Sciatic nerve (tissue), 2 donors: ENCODE results near the gene HOMER3. TPM values are rescaled to one million over a fixed set of nuclear protein-coding genes. Genes with fewer than 3 reads are reported as not detected.
A peak's percentile ranks its signal among the peaks of the same experiment; 100 is the strongest.
"Not testable (repeated sequence)": the region's sequence is repeated elsewhere in the genome, so short reads cannot be mapped to it uniquely, and the experiment has no call there.

Experiments used
- ATAC-seq: fragments of 200-7000 bp; cut with Tn5 transposase; one replicate; pipeline ENCODE4 v1.9.1; 2020; ENCODE audit warnings: mild to moderate bottlenecking, moderate library complexity
- DNase-seq: peaks from one replicate; pipeline ENCODE4 v3.0.0-alpha.2; 2020; ENCODE audit warnings: low spot score
- intact Hi-C: fragments of 100-400 bp; cut with DNase I; formaldehyde crosslinking; loops from one replicate; pipeline ENCODE4 v1.14.2; 2022
- total RNA-seq: library from RNA; stranded (reverse); fragmentation: NEBNext Ultra II Directional; extraction: Animal tissue kit (Norgen Biotek cat#: 25700); gene quantifications from one replicate; pipeline ENCODE4 v1.2.1, GENCODE V29; 2021
- donor health status: DM: no; HTN: no; CAD: no.
- donor health status: DM: no; HTN: no; CAD: no.

The HOMER3 gene
- total RNA-seq, 1 donor from 2014 or later = 23.1 TPM

DNA sequence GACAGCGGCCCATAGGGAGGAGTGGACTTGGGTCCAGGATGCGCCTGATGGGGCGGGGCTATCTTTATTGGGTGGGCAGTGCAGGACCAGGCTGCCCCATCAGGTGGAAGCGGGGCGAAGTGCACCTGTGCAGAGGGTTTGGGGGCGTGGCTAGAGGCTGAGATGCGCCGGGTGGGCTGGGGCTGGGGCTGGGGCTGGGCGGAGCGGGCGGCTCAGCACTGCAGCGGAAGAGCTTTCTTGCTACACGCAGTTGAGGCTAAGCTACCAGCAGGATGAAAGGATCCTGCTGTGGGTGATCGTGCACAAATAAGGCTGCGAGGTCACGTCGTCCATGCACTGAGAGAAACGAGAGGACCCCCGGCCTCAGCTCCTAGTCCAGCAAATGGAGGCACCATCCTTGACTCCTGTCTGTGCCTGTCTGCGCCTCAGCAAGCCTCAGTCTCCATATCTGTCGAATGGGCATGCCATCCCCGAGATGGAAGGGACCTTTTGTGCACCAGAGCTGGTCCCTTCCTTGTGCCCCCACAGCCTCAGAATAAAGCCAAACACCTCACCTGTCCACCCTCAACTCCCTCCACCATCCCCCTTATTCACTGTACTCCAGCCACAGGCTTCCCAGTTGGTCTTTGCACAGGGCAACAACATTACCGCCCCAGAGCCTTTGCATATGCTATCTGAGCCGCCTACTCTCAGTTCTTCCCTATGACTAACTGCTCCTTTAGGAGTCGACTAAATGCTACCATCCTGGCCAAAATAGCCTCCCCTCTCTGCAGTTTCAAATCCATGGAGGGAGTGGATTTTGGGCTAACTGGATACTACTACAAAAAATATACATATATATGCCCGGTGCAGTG is 21.0 kb upstream of the HOMER3 start:
- DNase-seq = no peak
- ATAC-seq = no peak
- intact Hi-C loops = no loop called here

DNA sequence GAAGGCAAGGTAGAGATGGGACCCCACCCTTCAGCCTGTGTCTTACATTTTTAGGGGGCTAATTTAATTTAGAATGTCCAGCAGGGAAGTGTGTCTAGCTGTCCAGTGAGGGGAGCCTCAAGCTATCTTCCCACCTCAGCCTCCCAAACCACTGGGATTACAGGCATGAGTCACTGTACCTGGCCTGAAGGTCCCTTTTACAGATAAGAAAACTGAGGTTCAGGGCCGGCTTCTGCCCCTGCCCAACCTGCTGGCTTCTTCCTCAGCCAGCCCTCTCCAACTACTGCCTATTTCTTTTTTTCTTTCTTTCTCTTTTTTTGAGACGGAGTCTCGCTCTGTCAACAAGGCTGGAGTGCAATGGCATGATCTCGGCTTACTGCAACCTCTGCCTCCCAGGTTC is 19.4 kb upstream of the HOMER3 start:
- intact Hi-C loops = no loop called here
- ATAC-seq (no peak), DNase-seq (no peak)

DNA sequence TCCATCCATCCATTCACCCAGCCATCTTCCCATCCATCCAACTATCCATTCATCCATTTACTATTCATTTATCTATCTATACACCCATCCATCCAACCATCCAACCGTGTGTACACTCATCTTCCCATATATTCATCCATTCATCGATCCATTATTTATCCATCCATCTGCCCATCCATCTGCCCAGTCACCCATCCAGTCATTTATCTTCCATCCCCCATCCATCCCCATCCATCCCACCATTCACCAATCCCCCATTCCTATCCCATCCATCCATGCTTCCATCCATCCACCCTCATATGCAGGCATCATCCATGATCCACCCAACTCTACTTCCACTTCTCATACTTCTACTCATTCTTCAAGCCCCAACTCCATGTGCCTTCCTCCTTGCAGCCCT is 14.0 kb upstream of the HOMER3 start:
- DNase-seq (no peak), ATAC-seq (no peak)
- intact Hi-C loops = no loop called here

DNA sequence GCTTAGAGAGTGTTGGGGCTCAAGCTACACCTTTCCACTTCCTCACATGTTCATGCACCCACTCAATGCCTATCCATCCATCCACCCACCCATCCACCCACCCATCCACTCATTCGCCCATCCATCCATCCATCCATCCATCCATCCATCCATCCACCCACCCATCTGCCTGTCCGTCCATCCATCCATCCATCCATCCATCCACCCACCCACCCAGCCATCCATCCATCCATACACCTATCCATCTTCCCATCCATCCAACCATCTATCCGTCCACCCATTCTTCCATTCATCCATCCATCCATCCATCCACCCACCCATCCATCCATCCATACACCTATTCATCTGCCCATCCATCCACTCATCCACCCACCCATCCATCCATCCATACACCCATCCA is 13.1 kb upstream of the HOMER3 start:
- no peak for ATAC-seq
- no peak for DNase-seq
- intact Hi-C loops = no loop called here

DNA sequence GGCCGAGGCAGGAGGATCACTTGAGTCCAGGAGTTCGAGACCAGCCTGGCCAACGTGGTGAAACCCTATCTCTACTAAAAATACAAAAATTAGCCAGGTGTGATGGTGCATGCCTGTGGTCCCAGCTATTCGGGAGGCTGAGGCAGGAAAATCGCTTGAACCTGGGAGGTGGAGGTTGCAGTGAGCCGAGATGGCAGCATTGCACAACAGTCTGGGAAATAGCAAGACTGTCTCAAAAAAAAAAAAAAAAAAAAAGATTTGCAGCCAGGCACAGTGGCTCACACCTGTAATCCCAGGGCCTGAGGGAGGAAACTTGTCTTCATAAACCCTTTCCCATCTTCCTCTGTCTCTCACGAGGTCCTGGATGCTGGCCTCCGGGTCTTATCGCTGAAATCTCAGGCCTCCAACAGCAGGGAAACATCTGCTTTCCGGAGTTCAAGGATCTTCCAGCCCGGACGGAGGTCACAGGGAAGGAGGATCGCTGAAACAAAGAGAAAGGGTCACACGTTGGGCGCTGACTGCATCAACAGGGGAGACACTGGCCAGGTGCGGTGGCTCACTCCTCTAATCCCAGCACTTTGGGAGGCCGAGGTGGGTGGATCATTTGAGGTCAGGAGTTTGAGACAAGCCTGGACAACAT is 11.5 kb upstream of the HOMER3 start:
- DNase-seq, intact Hi-C loops, ATAC-seq: not testable (repeated sequence)

DNA sequence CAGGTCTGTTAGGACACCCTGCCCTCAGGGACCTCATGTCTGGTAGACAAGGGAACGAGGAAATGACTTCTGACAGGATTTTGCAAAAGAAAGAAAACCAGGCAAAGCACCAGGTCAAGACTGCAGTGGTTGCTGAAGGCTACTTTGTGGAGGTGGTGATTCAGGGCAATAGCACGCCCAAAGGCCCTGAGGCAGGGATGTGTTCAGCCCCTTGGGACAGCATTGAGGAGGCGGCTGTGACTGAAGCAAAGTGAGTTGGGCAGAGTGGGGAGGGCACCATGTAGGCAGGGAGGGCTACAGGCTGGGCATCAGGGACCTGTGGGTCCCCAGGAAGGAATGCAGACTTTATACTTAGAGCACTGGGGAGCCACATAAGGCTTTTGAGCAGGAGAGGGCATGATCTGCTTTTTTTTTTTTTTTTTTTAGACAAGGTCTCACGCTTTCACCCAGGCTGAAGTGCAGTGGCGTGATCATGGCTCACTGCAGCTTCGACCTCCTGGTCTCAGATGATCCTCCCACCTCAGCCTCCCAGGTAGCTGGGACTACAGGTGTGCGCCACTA is 10.8 kb upstream of the HOMER3 start:
- intact Hi-C loops = no loop called here
- DNase-seq (no peak), ATAC-seq (no peak)

DNA sequence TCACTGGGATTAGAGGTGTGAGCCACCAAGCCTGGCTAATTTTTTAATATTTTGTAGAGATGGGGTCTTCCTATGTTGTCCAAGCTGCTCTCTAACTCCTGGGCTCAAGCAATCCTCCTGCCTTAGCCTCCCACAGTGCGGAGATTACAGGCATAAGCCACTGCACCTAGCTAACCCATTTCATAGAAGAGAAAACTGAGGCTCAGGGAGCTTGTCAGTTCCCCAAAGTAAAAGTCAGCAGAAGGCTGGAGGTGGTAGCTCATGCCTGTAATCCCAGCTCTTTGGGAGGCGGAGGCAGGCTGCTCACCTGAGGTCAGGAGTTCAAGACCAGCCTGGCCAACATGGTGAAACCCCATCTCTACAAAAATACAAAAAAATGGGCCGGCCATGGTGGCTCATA is 8.8 kb upstream of the HOMER3 start:
- intact Hi-C loops = no loop called here
- no peak for ATAC-seq
- no peak for DNase-seq

DNA sequence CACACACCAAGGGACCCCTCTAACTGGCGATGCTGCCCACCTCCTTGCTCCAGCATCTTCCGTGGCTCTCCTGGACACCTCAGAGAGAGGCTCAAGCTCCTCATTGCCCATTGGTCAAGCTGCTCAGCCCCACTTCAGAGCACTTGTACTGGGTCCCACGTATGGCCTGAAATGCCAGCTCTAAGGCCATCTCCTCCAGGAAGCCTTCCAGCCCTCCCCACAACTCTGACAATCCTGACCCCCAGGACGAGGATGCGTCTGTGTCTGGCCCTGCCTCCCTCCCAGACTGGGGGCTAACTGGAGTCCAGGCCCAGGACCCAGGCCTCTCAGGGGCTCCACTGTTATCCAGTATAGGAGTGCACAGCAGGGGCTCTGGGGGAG is 7.9 kb upstream of the HOMER3 start:
- DNase-seq = no peak
- intact Hi-C loops = no loop called here
- ATAC-seq = no peak

DNA sequence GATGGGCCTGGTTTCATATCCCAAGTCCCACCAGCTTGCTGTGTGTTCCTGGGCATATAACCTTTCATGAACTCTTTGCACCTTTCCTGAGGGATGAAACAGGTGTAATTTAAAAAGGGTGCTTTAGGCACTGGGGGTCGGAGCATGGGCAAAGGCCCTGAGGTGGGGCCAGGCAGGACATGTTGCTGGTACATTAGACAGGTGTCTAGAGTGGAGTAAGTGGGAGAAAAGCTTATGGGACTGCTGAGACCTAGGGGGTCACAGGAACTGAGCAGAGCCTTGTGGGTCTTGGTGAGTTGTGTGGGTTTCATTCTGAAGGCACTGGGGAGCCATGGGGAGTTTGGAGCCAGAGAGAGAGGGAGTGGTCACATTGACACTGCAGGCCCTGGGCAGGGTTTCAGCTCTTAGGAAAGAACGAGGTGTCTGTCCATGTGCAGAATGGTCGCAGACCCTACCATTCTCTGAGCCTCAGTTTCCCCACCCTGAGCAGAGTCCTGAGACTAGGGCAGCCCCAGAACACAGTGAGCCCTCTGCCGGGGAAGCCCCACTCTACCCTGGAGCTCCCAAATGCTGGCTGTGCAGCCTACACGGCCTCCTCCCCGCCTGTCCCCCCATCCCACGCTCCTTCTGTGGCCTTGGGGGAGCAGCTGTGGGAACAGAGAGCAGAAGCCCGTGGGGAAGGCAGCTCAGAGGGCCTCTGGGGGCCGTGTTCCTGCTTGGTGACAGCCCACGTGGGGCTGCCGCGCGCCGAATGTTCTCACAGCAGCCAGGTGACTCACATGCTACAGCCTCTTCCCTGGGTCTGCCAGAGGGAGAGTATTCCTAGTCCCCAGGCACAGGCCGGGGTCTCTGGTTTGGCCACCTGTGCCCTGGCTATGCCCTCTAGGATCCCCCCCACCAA is 7.3 kb upstream of the HOMER3 start:
- intact Hi-C loops = no loop called here
- no peak for DNase-seq
- no peak for ATAC-seq

DNA sequence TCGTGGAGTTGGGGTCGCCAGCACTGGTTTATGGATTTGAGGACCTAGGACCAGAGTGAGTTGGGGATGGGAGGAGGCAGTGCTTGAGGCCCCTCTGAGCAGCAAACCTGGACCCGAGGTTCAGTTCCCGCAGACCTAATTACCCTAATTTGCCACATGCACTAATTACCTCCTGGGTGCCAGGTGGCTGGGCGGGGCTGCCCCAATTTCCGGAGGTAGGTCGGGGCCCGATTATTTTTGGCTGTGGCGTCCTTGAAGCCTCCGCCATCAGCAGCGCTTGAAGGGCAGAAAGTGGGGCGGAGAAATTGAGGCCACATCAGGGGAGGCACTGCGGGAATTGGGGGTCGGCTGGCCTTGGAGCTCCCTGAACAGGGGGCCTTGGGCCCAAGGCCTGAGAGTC is 5.9 kb upstream of the HOMER3 start:
- no peak for ATAC-seq
- no peak for DNase-seq
- intact Hi-C loops = no loop called here

DNA sequence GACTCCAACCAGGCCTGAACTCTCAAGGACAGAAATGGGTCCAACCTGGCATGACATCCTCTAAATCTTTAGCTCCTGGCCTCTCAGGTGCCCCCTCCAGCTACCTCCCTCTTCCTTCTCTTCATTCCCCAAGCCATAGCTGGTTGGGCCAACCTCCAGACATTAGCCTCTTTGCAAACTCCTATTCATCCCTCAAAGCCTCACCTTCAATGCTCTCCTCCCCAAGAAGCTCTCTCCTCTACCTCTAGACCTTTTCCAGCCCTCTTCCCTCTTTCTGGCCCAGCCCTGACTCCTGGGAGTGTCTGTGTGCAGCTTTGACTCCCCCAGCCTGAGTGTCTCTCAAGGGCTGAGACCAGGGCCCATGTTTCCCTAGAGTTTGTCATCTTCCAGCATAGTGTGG is 5.3 kb upstream of the HOMER3 start:
- intact Hi-C loops = no loop called here
- no peak for DNase-seq

DNA sequence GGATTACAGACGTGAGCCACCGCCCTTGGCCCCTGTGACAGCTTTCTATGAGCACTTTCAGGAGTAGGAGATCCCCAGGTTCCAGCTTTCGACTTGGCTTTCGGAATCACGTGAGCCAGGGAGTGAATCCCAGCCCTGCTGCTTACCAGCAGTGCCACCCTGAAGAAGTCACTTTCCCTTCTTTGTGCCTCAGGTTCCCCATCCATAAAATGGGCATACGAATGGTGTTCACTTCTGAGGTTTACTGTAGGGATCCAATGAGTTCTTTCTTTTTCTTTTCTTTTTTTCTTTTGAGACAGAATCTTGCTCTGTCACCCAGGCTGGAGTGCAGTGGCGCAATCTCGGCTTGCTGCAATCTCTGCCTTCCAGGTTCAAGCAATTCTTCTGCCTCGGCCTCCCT is 4.3 kb upstream of the HOMER3 start:
- DNase-seq = no peak
- no peak for ATAC-seq
- intact Hi-C loops = no loop called here

More for the DNA sequence above, 5.3 kb upstream of the HOMER3 start:
- ATAC-seq = no peak

DNA sequence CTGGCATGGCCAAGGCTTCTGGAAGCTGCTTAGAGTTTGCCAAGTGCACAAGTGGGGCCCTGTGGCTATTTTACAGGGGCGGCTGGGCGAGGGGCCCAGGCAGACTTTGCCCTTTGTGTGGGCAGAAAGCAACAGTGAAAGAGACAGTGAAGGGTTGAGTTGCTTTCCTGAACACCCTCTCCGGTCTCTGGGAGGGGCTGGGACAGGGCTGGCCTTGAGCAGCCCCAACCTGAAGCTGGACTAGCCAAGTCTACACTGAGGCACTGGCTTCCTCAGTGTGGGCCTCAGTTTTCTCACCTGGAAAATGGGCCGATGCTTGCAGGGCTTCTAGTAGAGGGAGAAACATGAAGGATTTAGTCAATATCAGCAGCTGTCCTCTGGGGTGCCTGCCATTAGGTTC is 2.4 kb upstream of the HOMER3 start:
- DNase-seq (no peak), ATAC-seq (no peak)
- intact Hi-C loops = no loop called here

DNA sequence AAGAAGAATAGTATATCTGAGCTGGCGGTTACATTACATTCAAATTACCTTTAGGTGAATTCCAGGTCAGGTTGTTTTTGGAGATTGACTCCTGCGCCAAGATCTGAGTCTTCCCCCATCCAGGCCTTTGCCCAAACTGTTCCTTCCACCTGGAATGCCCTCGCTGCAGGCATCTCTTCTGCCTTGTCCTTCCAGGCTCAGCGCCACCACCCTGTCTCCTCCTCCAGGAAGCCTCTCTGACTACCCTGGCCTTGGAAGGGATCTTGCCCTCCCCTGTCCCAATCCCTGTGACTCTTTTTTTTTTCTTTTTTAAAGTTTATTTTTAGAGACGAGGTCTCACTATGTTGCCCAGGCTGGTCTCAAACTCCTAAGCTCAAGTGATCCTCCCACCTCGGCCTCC is 1.7 kb upstream of the HOMER3 start:
- ATAC-seq (no peak), DNase-seq (no peak)
- intact Hi-C loops = no loop called here

DNA sequence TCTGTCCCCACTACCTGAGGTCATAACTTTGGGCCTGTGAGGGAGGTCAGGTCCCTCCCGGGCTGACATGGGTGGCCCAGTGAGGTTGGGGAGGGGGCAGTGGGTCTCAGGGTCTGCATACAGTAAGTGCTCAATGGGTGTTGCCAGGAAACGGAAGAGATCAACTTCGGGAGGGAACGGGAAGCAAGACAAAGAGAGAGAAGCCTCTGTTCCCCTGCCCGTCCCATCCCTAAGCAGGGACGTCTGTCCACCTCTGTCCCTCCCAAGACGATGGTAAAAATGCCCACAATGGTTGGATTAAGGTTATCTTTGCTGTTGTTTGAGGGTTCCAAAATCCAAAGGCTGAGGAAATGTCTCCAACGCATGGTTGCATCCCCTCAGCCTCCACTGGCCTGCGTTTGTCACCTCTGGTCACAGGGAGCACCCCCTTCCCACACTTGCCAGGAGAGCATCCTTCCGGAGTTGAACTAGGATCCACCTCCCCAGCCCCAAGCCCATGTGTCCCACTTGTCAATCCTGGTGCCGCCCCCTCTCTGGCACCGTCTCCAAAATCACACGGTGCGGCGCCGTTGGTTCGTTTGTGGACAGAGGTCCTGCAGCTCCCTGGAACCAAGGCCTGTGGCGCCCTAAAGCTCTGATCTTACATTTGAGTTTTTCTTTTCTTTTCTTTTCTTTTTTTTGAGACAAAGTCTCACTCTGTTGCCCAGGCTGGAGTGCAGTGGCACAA is 774 bp upstream of the HOMER3 start:
- intact Hi-C loops = no loop called here
- DNase-seq (no peak), ATAC-seq (peak; percentile 27)

DNA sequence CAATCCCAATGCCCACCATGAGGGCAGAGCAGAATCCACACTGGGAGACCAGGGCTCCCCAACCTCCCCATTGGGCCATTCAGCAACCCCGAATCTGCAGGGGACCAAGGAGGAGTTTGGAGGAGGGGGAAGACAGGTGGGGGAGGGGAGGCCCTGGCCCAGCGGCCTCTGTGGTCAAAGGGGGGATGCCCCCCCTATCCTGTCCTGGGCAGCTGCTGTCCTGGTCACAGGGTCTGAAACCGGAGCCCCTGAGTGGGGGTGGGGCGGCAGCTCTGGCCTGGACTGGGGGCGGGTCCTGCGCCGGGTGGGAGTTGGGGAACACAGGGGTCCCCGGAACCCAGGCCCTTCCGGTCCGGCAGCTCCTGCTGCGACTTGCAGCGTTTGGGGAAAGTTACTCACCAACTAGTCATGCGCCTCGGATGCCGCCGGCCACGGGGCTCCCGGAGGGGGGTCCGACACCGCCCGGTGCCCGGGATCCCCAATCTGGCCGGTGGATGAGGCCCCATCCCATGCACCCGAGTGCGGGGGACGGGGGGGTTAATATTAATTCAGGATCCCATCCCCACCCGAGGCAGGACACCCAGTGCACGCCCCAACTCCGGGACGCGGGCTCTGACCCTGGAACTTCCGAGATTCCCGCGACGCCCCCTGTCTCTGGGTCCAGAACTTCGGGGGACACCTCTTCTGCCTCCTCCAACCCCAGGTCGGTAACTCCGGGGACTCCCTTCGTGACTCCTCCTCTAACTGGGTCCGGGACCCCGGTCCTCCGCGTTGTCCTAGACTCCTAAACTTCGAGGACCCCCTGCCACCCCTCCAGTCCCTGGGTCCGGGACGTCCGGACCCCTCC is 872 bp downstream of the HOMER3 start:
- intact Hi-C loops = no loop called here
- DNase-seq (peak; percentile 82), ATAC-seq (peak; percentile 79)

DNA sequence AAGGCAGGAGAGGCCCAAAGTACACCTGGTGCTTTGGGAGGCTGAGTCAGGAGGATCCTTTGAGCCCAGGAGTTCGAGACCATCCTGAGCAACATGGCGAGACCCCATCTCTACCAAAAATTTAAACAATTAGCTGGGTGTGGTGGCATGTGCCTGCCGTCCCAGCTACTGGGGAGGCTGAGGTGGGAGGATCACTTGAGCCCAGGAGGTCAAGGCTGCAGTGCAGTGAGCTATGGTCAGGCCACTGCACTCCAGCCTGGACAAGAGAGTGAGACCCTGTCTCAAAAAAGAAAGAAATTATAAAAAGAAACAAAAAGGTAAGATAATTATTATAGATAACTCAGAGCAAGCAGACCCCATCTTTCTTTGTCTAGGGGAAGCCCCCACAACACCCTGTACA is 1.9 kb downstream of the HOMER3 start:
- intact Hi-C loops = no loop called here
- ATAC-seq (no peak), DNase-seq (no peak)

DNA sequence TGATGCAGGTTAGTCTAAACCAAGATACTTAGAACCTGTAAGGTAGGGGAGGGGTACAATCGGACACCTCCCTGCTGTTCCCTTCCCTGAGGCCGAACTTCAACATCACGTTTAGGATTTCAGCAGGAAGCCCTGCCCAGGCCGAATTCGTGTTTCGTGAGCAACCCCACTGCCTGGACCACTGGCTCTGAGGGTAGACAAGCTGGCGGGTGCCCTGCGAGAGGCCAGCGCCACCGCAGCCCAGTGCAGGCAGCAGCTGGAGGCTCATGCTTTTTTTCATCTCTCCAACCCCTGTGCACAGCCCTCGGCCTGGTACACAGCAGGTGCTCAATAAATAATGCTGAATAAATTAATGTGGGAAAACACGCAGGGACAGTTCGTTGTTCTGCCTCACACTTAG is 7.7 kb downstream of the HOMER3 start:
- intact Hi-C loops = no loop called here
- DNase-seq (no peak), ATAC-seq (no peak)
